Measurements from ENCODE around the gene BANF2.

BANF2 gene

GRCh38 chr20:17725094-17725835 is 25.5 kb downstream of the BANF2 start:
- H3K4me3 Mint-ChIP-seq, result no peak overlapping the region
- no peak for ATAC-seq
- no peak overlapping the region for H3K27ac Mint-ChIP-seq
- peaks cover 52% of the 10 kb centered on the region for H3K27me3 Mint-ChIP-seq
- no peak for DNase-seq
- no peaks in the 10 kb centered on the region for H3K4me1 Mint-ChIP-seq
- H3K9me3 Mint-ChIP-seq, result no peaks in the 10 kb centered on the region

GRCh38 chr20:17726902-17727301 is 27.1 kb downstream of the BANF2 start:
- Mint-ChIP-seq H3K27me3 (peaks cover 49% of the 10 kb centered on the region), H3K4me3 (no peak overlapping the region), H3K4me1 (no peaks in the 10 kb centered on the region), H3K9me3 (no peaks in the 10 kb centered on the region), H3K27ac (no peak overlapping the region)
- no peak for ATAC-seq
- no peak for DNase-seq

- ATAC-seq (no peak), DNase-seq (no peak)
- H3K9me3 Mint-ChIP-seq, result no peaks in the 10 kb centered on the region
- H3K4me3 Mint-ChIP-seq, result no peak overlapping the region
- no peaks in the 10 kb centered on the region for H3K4me1 Mint-ChIP-seq
- H3K27ac Mint-ChIP-seq, result no peak overlapping the region
- H3K27me3 Mint-ChIP-seq, result peaks cover 45% of the 10 kb centered on the region
Observed at GRCh38 chr20:17727351-17727750, 27.6 kb downstream of the BANF2 start.

GRCh38 chr20:17728074-17728473 is 28.3 kb downstream of the BANF2 start:
- no peaks in the 10 kb centered on the region for H3K4me1 Mint-ChIP-seq
- no peaks in the 10 kb centered on the region for H3K9me3 Mint-ChIP-seq

GRCh38 chr20:17730071-17730470 is 30.3 kb downstream of the BANF2 start:
- Mint-ChIP-seq H3K27me3 (peaks cover 26% of the 10 kb centered on the region), H3K4me1 (no peaks in the 10 kb centered on the region), H3K27ac (no peak overlapping the region), H3K4me3 (no peak overlapping the region), H3K9me3 (no peaks in the 10 kb centered on the region)
- no peak for ATAC-seq
- DNase-seq, result no peak

More at GRCh38 chr20:17728074-17728473, 28.3 kb downstream of the BANF2 start:
- no peak overlapping the region for H3K27ac Mint-ChIP-seq
- ATAC-seq, result no peak
- DNase-seq, result no peak
- H3K4me3 Mint-ChIP-seq, result no peak overlapping the region
- H3K27me3 Mint-ChIP-seq, result peaks cover 38% of the 10 kb centered on the region

GRCh38 chr20:17731233-17731632 is 31.5 kb downstream of the BANF2 start:
- Mint-ChIP-seq H3K27me3 (peaks cover 22% of the 10 kb centered on the region), H3K27ac (no peak overlapping the region), H3K9me3 (peaks cover 3 to 9% of the 10 kb centered on the region in 2 donors), H3K4me3 (no peak overlapping the region), H3K4me1 (no peaks in the 10 kb centered on the region)
- ATAC-seq, result no peak
- DNase-seq, result no peak

- H3K4me3 Mint-ChIP-seq, result no peak overlapping the region
- no peak overlapping the region for H3K27ac Mint-ChIP-seq
- H3K9me3 Mint-ChIP-seq, result peaks cover 7 to 12% of the 10 kb centered on the region in 2 donors
- no peak for DNase-seq
- ATAC-seq, result no peak
- H3K27me3 Mint-ChIP-seq, result peaks cover 21% of the 10 kb centered on the region
- no peaks in the 10 kb centered on the region for H3K4me1 Mint-ChIP-seq
Observed at GRCh38 chr20:17732907-17733521, 33.2 kb downstream of the BANF2 start.

- Mint-ChIP-seq H3K27me3 (peaks cover 13% of the 10 kb centered on the region), H3K9me3 (peaks cover 11 to 12% of the 10 kb centered on the region in 2 donors), H3K27ac (no peak overlapping the region), H3K4me3 (no peak overlapping the region), H3K4me1 (no peaks in the 10 kb centered on the region)
- DNase-seq (no peak), ATAC-seq (no peak)
Observed at GRCh38 chr20:17733767-17734304, 34.1 kb downstream of the BANF2 start.

GRCh38 chr20:17734374-17734773 is 34.6 kb downstream of the BANF2 start:
- peaks cover 13% of the 10 kb centered on the region for H3K27me3 Mint-ChIP-seq
- H3K9me3 Mint-ChIP-seq, result peaks cover 11 to 16% of the 10 kb centered on the region in 2 donors
- H3K27ac Mint-ChIP-seq, result no peak overlapping the region
- DNase-seq (no peak), ATAC-seq (no peak)
- H3K4me3 Mint-ChIP-seq, result no peak overlapping the region
- H3K4me1 Mint-ChIP-seq, result no peaks in the 10 kb centered on the region

GRCh38 chr20:17735206-17735804 is 35.5 kb downstream of the BANF2 start:
- no peaks in the 10 kb centered on the region for H3K4me1 Mint-ChIP-seq
- H3K4me3 Mint-ChIP-seq, result no peak overlapping the region
- peaks cover 11% of the 10 kb centered on the region for H3K27me3 Mint-ChIP-seq
- ATAC-seq, result no peak
- DNase-seq, result no peak
- H3K27ac Mint-ChIP-seq, result no peak overlapping the region
- H3K9me3 Mint-ChIP-seq, result peaks cover 11 to 20% of the 10 kb centered on the region in 2 donors

GRCh38 chr20:17735959-17736621 is 36.3 kb downstream of the BANF2 start:
- Mint-ChIP-seq H3K27ac (no peak overlapping the region), H3K4me3 (no peak overlapping the region), H3K9me3 (peaks cover 11 to 20% of the 10 kb centered on the region in 2 donors), H3K27me3 (peaks cover 12% of the 10 kb centered on the region), H3K4me1 (no peaks in the 10 kb centered on the region)
- no peak for DNase-seq
- no peak for ATAC-seq

- no peak for ATAC-seq
- no peak overlapping the region for H3K4me3 Mint-ChIP-seq
Observed at GRCh38 chr20:17738154-17738553, 38.4 kb downstream of the BANF2 start.

GRCh38 chr20:17741220-17741619 is 41.5 kb downstream of the BANF2 start:
- ATAC-seq, result no peak
- DNase-seq, result no peak
- Mint-ChIP-seq H3K27me3 (peaks cover 28% of the 10 kb centered on the region), H3K4me1 (no peaks in the 10 kb centered on the region), H3K9me3 (peaks cover 9 to 11% of the 10 kb centered on the region in 2 donors), H3K27ac (peak overlapping the region in 1 of 2 donors; percentile 29), H3K4me3 (no peak overlapping the region)

More at GRCh38 chr20:17738154-17738553, 38.4 kb downstream of the BANF2 start:
- Mint-ChIP-seq H3K4me1 (no peaks in the 10 kb centered on the region), H3K9me3 (peaks cover 11 to 20% of the 10 kb centered on the region in 2 donors), H3K27ac (no peak overlapping the region), H3K27me3 (peaks cover 15% of the 10 kb centered on the region)
- DNase-seq, result no peak

- Mint-ChIP-seq H3K4me3 (no peak overlapping the region), H3K9me3 (peaks cover 5 to 7% of the 10 kb centered on the region in 2 donors), H3K27me3 (peaks cover 28% of the 10 kb centered on the region), H3K4me1 (no peaks in the 10 kb centered on the region), H3K27ac (no peak overlapping the region)
- DNase-seq, result no peak
- no peak for ATAC-seq
Observed at GRCh38 chr20:17742731-17743130, 43.0 kb downstream of the BANF2 start.

GRCh38 chr20:17743677-17744076 is 43.9 kb downstream of the BANF2 start:
- no peaks in the 10 kb centered on the region for H3K4me1 Mint-ChIP-seq
- peaks cover 28% of the 10 kb centered on the region for H3K27me3 Mint-ChIP-seq
- no peak overlapping the region for H3K27ac Mint-ChIP-seq
- H3K9me3 Mint-ChIP-seq, result peaks cover 0 to 7% of the 10 kb centered on the region in 2 donors
- no peak overlapping the region for H3K4me3 Mint-ChIP-seq
- ATAC-seq, result no peak
- no peak for DNase-seq
